Measurements from ENCODE around the gene KPNB1.

DNA sequence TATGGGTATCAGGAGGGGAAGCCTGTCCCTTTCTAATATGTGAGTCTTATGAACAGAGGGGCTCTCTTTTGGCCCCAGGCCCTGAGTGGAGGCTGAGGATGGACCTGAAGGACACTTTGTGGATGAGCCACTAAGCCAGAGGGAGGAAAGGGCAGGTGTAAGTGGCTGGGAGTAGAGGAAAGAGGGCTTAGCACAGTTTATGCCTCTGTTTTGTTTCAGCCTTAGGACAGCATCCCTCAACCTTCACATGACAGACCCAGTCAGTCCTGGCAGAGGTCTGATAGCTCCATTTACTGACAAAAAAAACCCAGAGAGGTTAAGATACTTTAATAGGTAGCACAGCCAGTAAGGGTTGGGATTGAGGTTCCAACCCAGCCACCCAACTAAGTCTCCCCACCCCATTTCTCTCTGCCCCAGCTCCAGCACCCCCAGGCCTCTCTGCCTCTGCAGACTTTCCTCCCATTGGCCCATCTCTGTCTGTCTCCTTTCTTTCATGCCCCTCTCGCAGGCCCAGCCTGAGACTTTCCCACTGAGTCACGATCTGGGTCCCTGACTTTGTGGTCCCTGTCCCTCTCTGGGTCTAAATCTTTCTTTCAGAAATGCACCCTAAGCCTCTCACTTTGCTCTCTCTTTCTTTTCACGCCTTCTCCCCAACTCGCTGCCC lies 78.6 kb downstream of the KPNB1 start:
- TF ChIP-seq CTCF (IDR thresholded peaks at IDR 0.05) (no peak), POLR2A (IDR thresholded peaks at IDR 0.05) (no peak)
